Esophagus (tissue), 2 donors: ENCODE results near the gene IGLL5. TPM values are rescaled to one million over a fixed set of nuclear protein-coding genes. Genes with fewer than 3 reads are reported as not detected.

Source experiments
- H3K27ac ChIP-seq, 2 donors: one replicate each; pipeline ENCODE4 v1.5.1; 2013; ENCODE audit warnings: low read depth in 2 of 2, mild to moderate bottlenecking in 2 of 2, inconsistent platforms in 1 of 2, low read length in 1 of 2, moderate library complexity in 1 of 2
- H3K27me3 ChIP-seq, 2 donors: one replicate each; pipeline ENCODE4 v1.6.1; 2013; ENCODE audit warnings: low read length in 2 of 2, control low read depth in 1 of 2, mild to moderate bottlenecking in 1 of 2; ENCODE audit not compliant: insufficient read depth in 2 of 2, control insufficient read depth in 1 of 2
- H3K36me3 ChIP-seq, 2 donors: one replicate each; pipeline ENCODE4 v1.6.1; 2013; ENCODE audit warnings: low read length in 1 of 2; ENCODE audit not compliant: control insufficient read depth in 2 of 2, insufficient read depth in 2 of 2
- H3K4me1 ChIP-seq, 2 donors: one replicate each; pipeline ENCODE4 v1.6.1; 2013; ENCODE audit warnings: low read length in 1 of 2; ENCODE audit not compliant: control insufficient read depth in 2 of 2, insufficient read depth in 2 of 2
- H3K4me3 ChIP-seq, 2 donors: one replicate each; pipeline ENCODE4 v1.5.1; 2013; ENCODE audit warnings: low read length in 2 of 2, mild to moderate bottlenecking in 2 of 2, low read depth in 1 of 2, moderate library complexity in 1 of 2
- H3K9me3 ChIP-seq, 2 donors: one replicate each; pipeline ENCODE4 v1.6.1; 2013; ENCODE audit warnings: mild to moderate bottlenecking in 2 of 2, low read depth in 1 of 2, low read length in 1 of 2, moderate library complexity in 1 of 2; ENCODE audit not compliant: control insufficient read depth in 2 of 2, insufficient read depth in 1 of 2
- WGBS, 2 donors: extraction: QIAGEN DNeasy Blood & Tissue Kit; methylation state at CpG; one replicate each; pipeline ENCODE4 v1.1.7; 2013; 5-methylcytosine and 5-hydroxymethylcytosine counted together
- polyA plus RNA-seq, 2 donors: library from polyadenylated mRNA; stranded (reverse); fragments of 200-250 nt; gene quantifications; one replicate each; pipeline ENCODE4 v1.2.3, GENCODE V29; 2013
- donor health status: healthy with polysubstance abuse.
- donor health status: Bipolar disorder and iron deficiency.

The IGLL5 gene
- polyA plus RNA-seq, 2 donors: 0.47 to 1.3 TPM

DNA sequence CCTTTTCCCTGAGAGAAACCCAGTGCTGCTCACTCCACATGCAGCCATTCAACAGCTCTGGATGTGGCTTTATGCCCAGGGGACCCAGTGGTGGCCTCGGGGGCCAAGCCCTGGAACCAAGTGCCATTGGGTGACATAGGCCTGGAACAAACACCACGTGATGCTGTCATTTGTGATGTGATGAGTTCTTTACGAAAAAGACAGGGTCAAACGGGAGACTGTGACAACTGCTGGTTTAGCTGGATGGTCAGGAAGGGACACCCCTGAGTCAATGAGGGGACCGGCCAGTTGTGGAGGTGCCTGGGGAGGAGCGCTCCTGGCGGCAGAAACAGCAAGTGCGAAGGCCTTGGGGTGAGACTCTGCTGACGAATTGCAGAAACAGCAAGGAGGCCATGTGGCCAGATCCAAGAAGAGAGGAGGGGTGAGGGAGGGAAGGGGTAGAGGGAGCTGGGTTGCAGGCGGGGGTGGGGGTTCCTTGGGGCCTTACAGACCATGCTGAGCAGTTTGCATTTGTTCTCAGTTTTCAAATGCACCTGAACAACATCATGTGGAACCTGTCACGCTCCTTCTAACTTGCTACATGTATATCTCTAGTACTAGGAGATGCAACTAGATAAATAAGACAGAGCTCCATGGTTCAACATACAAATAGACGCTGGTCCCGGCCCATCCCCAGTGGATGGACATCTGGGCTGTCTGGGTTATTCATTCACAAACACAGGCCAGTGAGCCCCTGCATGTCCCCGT, 56.1 kb downstream of the IGLL5 start:
- Histone ChIP-seq H3K4me3 (no peak overlapping the region), H3K27ac (no peak overlapping the region), H3K36me3 (no peaks in the 10 kb centered on the region), H3K27me3 (no peaks in the 10 kb centered on the region), H3K4me1 (no peaks in the 10 kb centered on the region), H3K9me3 (peaks cover 0 to 3% of the 10 kb centered on the region in 2 donors)
- 76 to 79% methylated on average over 14 of the region's 14 CpGs for WGBS, 2 donors

DNA sequence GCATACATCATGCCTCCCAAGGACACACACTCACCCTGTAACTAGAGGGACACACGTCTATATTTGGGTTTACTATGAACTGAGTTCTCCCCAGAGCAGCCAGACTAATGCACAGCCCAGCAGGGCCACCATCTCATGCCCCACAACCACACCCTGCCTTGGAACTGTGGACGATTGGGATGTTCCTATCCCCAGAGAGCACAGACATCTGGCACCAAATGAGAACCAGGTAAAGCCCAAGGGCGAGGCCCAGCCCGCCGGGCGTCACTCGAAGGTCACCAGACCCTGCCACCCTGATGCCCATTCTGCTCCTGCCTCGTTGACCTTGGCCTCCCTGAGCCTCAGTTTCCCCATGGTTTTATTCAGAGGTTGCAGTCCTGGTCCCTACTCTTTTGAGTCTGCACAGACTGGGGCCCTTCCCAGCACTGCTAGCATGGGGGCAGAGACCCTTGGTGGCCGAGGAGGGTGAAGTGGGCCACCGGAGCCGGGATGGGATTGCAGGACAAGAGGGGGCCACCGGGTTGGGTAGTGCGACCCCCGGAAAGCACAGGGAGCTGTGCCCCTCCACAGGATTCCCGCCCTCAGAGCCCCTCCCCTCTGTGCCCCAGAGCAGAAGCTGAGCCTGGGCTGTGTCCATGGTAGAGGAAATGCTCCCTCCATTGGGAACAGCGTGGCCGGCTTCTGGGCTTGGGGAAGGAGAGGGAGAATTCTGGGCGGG, 56.8 kb downstream of the IGLL5 start:
- Histone ChIP-seq H3K4me3 (no peak overlapping the region), H3K9me3 (peaks cover 0 to 3% of the 10 kb centered on the region in 2 donors), H3K27me3 (no peaks in the 10 kb centered on the region), H3K36me3 (no peaks in the 10 kb centered on the region), H3K4me1 (no peaks in the 10 kb centered on the region), H3K27ac (no peak overlapping the region)
- 69 to 73% methylated on average over 18 of the region's 18 CpGs for WGBS, 2 donors

DNA sequence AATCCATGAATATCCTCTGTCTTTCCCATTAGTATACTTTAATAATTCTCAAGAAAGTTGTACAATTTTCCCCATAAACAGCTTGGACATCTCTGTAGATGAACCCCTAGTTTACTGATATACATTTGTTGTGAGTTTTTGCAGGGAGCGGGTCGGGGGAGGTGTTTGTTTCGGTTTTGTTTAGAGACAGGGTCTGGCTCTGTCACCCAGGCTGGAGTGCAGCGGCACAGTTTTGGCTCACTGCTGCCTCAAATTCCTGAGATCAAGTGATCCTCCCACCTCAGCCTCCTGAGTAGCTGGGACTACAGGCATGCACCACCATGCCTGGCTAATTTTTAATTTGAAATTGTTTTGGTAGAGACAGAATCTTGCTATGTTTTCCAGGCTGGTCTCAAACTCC, 57.6 kb downstream of the IGLL5 start:
- Histone ChIP-seq H3K4me3 (no peak overlapping the region), H3K36me3 (no peaks in the 10 kb centered on the region), H3K27me3 (no peaks in the 10 kb centered on the region), H3K4me1 (no peaks in the 10 kb centered on the region), H3K9me3 (peaks cover 0 to 3% of the 10 kb centered on the region in 2 donors), H3K27ac (no peak overlapping the region)
- 75 to 82% methylated on average over 4 of the region's 4 CpGs for WGBS, 2 donors

Other genes with a start within 250 kb of the IGLL5 start
- not detected for gene GGTLC2, start 243.2 kb upstream of the IGLL5 start, polyA plus RNA-seq
- 1 to 10 TPM in 1 of 2 donors, under 1 TPM in 1; 0.83 to 1.6 TPM for gene GNAZ, start 182.7 kb downstream of the IGLL5 start, polyA plus RNA-seq